Esophagus muscularis mucosa (tissue), 4 donors: ENCODE measurements around the gene OCEL1. TPM values are rescaled to one million over a fixed set of nuclear protein-coding genes. Genes with fewer than 3 reads are reported as not detected.
A peak's percentile ranks its signal among the peaks of the same experiment; 100 is the strongest.

Experiments
- DNase-seq: peaks from one replicate; pipeline ENCODE4 v3.0.0-alpha.2; 2017; ENCODE audit errors: extremely low spot score
- H3K27ac ChIP-seq, 4 donors: fragments of 200-600 bp; sonication (generic); replicated peaks in 1 of 4; 1 replicate in 3 of 4; 2 replicates in 1 of 4; pipeline ENCODE4 v1.5.1; 2016 to 2019; ENCODE audit warnings: mild to moderate bottlenecking in 1 of 4
- H3K27me3 ChIP-seq, 4 donors: fragments of 200-600 bp; sonication (generic); one replicate each; pipeline versions ENCODE4 v1.5.1 to v1.6.0; 2016 to 2019
- H3K36me3 ChIP-seq, 4 donors: fragments of 200-600 bp; sonication (generic); one replicate each; pipeline ENCODE4 v1.5.1; 2016 to 2019
- H3K4me1 ChIP-seq, 4 donors: fragments of 200-600 bp; sonication (generic); one replicate each; pipeline ENCODE4 v1.5.1; 2016 to 2019
- H3K4me3 ChIP-seq, 4 donors: fragments of 200-600 bp; sonication (generic); 1 replicate in 2 of 4; 2 replicates in 2 of 4; pipeline ENCODE4 v1.5.1; 2016 to 2019; ENCODE audit warnings: mild to moderate bottlenecking in 4 of 4, moderate library complexity in 1 of 4
- H3K9me3 ChIP-seq, 4 donors: fragments of 200-600 bp; sonication (generic); 1 replicate in 3 of 4; 2 replicates in 1 of 4; pipeline ENCODE4 v1.5.1; 2016 to 2019
- EP300 ChIP-seq: sonication (generic); formaldehyde crosslinking; IDR thresholded peaks from one replicate; pipeline ENCODE4 v1.6.1; 2017; ENCODE audit warnings: antibody characterized with exemption
- POLR2A ChIP-seq: fragments of 450-650 bp; IDR thresholded peaks from one replicate; pipeline ENCODE4 v1.6.1; 2017; ENCODE audit warnings: antibody characterized with exemption, moderate library complexity, mild to moderate bottlenecking, low read depth
- POLR2AphosphoS5 ChIP-seq, 2 donors: sonication (generic); formaldehyde crosslinking; IDR thresholded peaks; one replicate each; pipeline ENCODE4 v1.6.1; 2017; ENCODE audit warnings: antibody characterized with exemption in 2 of 2
- WGBS: methylation state at CpG from one replicate; pipeline ENCODE4 v1.1.5; 2018; 5-methylcytosine and 5-hydroxymethylcytosine counted together
- intact Hi-C: fragments of 100-400 bp; cut with DNase I; formaldehyde crosslinking; loops from one replicate; pipeline ENCODE4 v1.15.1; 2023
- total RNA-seq, 4 donors: library from RNA; depleted of rRNA; stranded (reverse); fragments of >200 nt; gene quantifications; one replicate each; pipeline versions ENCODE4 v1.1.0 to v1.2.1, GENCODE V29; 2016
- TF ChIP-seq, protein P1 (sequence below), 3 experiments: fragments of 200-600 bp in 2 of 3; fragments of 450-650 bp in 1 of 3; sonication (generic) in 2 of 3; IDR thresholded peaks; one replicate each; pipeline ENCODE4 v1.5.1; 2017 to 2019; ENCODE audit warnings: antibody characterized with exemption in 3 of 3, mild to moderate bottlenecking in 2 of 3, moderate library complexity in 1 of 3

Gene OCEL1
- total RNA-seq, 4 donors from 2014 or later = 6.3 to 18.8 (median 7.8) TPM

DNA sequence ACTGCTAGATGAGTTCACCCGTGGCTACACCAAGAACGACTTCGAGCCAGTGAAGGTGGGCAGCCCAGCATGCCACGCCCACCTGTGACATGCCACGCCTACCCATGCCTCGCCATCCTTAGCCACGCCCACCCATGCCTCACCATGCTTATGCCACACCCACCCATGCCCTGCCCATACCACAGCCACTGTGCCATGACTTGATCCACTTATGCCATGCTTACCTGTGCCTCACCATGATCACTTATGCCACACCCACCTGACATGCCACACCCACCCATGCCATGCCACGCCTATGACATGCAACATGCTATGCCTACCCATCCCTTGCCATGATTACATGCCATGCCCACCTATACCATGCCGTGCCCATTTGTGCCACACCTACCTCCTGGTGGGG lies 23.8 kb upstream of the OCEL1 start:
- WGBS = 85% methylated on average over 9 of the region's 9 CpGs
- TF ChIP-seq, protein P1, sequence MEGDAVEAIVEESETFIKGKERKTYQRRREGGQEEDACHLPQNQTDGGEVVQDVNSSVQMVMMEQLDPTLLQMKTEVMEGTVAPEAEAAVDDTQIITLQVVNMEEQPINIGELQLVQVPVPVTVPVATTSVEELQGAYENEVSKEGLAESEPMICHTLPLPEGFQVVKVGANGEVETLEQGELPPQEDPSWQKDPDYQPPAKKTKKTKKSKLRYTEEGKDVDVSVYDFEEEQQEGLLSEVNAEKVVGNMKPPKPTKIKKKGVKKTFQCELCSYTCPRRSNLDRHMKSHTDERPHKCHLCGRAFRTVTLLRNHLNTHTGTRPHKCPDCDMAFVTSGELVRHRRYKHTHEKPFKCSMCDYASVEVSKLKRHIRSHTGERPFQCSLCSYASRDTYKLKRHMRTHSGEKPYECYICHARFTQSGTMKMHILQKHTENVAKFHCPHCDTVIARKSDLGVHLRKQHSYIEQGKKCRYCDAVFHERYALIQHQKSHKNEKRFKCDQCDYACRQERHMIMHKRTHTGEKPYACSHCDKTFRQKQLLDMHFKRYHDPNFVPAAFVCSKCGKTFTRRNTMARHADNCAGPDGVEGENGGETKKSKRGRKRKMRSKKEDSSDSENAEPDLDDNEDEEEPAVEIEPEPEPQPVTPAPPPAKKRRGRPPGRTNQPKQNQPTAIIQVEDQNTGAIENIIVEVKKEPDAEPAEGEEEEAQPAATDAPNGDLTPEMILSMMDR (IDR thresholded peaks at IDR 0.05) = no peak
- TF ChIP-seq POLR2AphosphoS5 (IDR thresholded peaks at IDR 0.05) (no peak), POLR2A (no peak), EP300 (no peak)
- no peak overlapping the region for H3K4me3 ChIP-seq
- H3K27ac ChIP-seq = no peak overlapping the region
- no peaks in the 10 kb centered on the region for H3K4me1 ChIP-seq
- H3K9me3 ChIP-seq = no peaks in the 10 kb centered on the region
- no peak for DNase-seq
- intact Hi-C loops = no loop called here
- H3K27me3 ChIP-seq = no peaks in the 10 kb centered on the region
- peaks cover 52 to 100% (median 89%) of the 10 kb centered on the region in 4 donors for H3K36me3 ChIP-seq

DNA sequence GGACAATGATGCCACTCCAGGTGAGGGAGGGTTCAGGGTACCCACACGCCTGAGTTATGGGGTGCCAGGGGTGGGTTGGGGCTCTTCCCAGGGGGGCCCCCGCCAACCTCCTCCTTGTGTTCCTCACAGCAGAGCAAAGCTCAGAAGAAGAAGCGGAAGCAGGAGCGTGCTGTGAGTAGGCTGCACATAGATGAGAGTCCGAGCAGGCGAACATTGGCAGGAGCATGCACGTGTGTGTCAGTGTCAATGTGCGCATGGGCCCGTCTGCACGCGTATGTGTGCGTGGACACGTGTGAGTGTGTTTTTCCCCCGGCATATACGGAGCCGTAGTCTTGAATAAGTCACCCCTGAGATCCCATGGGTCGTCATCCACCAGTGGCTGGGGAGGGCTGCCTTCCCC lies 23.3 kb upstream of the OCEL1 start:
- TF ChIP-seq EP300 = no peak
- no peak for TF ChIP-seq POLR2A
- no peak for DNase-seq
- no peaks in the 10 kb centered on the region for H3K9me3 ChIP-seq
- no peak overlapping the region for H3K27ac ChIP-seq
- peaks cover 47 to 100% (median 87%) of the 10 kb centered on the region in 4 donors for H3K36me3 ChIP-seq
- no peaks in the 10 kb centered on the region for H3K27me3 ChIP-seq
- 83% methylated on average over 3 of the region's 17 CpGs for WGBS
- intact Hi-C loops = no loop called here
- H3K4me3 ChIP-seq = no peak overlapping the region
- H3K4me1 ChIP-seq = no peaks in the 10 kb centered on the region

DNA sequence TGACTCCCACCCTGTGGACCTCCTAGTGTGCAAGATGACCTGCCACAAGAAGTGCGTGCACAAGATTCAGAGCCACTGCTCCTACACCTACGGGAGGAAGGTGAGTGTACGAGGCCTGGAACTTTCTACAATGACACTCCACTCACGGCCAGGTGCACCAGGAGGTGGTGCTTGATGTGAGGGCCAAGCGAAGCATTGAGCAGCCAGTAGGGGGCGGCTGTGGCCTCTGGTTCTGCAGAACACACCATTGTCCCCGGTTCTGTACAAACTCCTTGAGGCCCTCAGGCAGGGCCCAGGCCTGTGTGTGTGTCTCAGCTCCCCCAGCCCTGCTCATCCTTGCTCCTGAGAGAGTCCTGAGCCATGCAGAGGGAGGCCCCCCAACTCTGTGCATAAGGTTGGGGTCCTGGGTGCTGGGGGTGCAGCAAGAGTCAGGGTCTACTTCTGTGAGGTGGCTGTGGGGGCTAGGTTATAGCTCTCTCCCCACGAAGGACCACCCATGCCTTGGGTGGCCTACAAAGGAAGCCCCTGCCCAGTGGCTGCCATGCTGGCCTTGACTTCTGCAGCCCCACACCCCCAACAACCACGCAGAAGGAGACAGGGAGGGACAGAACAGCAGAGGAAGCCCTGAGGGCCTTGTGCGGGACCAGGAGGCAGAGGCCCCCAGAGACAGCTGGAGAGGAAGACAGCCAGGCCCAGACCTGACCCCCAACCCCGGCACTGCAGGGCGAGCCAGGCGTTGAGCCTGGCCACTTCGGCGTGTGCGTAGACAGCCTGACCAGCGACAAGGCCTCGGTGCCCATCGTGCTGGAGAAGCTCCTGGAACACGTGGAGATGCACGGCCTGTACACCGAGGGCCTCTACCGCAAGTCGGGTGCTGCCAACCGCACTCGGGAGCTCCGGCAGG lies 20.5 kb upstream of the OCEL1 start:
- intact Hi-C loops = loop anchor here (1.0 kb wide), 1 partner anchor 77 kb away; no protein-coding TSS in a partner anchor
- Histone ChIP-seq H3K4me1 (no peaks in the 10 kb centered on the region), H3K4me3 (no peak overlapping the region), H3K27ac (no peak overlapping the region), H3K27me3 (no peaks in the 10 kb centered on the region), H3K36me3 (peaks cover 38 to 100% (median 87%) of the 10 kb centered on the region in 4 donors), H3K9me3 (no peaks in the 10 kb centered on the region)
- DNase-seq = no peak
- no peak for TF ChIP-seq POLR2A
- TF ChIP-seq POLR2AphosphoS5 (IDR thresholded peaks at IDR 0.05) = peak in 1 of 2 donors; percentile 9
- no peak for TF ChIP-seq EP300
- TF ChIP-seq, protein P1 (IDR thresholded peaks at IDR 0.05) = peak; percentile 60 to 78 (median 74)
- 75% methylated on average over 22 of the region's 27 CpGs for WGBS

DNA sequence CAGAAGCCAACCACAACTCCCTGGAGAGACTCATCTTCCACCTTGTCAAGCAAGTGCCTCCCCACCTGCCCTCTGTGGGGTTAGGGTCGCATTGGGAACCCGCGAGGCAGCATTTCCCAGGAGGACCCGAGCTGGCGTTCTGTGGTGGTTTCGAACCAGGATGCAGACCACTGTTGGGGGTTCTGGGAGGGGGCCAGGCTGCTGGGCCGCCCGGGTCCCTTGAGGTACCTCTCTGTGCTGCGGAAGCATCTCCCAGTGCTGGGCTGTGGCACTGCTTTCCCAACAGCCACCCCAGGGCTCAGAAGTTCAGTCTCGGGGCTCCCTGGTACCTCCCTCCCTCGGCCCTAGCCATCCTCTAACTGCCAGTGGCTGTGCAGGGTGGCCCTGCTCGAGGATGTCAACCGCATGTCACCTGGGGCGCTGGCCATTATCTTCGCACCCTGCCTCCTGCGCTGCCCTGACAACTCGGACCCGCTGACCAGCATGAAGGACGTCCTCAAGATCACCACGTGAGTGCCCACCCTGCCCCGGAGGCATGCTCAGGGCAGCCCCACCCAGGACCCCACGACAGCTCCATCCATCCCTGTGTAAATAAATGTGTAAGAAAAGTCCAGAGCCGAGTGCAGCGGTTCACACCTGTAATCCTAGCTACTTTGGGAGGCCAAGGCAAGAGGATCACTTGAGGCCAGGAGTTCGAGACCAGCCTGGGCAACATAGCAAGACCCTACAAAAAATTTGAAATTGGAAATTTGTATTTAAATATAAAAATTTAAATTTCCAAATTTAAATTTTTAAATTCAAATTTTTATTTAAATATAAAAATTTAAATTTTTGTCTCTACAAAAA lies 19.1 kb upstream of the OCEL1 start:
- no peaks in the 10 kb centered on the region for H3K4me1 ChIP-seq
- DNase-seq = no peak
- H3K27ac ChIP-seq = no peak overlapping the region
- H3K4me3 ChIP-seq = no peak overlapping the region
- WGBS = 91% methylated on average over 13 of the region's 25 CpGs
- no peaks in the 10 kb centered on the region for H3K27me3 ChIP-seq
- intact Hi-C loops = no loop called here
- H3K36me3 ChIP-seq = peaks cover 34 to 100% (median 86%) of the 10 kb centered on the region in 4 donors
- TF ChIP-seq, protein P1 (IDR thresholded peaks at IDR 0.05) = no peak
- no peak for TF ChIP-seq EP300
- no peak for TF ChIP-seq POLR2AphosphoS5 (IDR thresholded peaks at IDR 0.05)
- TF ChIP-seq POLR2A = no peak
- no peaks in the 10 kb centered on the region for H3K9me3 ChIP-seq
